HG03064 (cell line): ENCODE data around the gene TFDP1.
"Not testable (repeated sequence)": the region's sequence is repeated elsewhere in the genome, so short reads cannot be mapped to it uniquely, and the experiment has no call there.

Source experiments
- ATAC-seq: cut with Tn5 transposase; IDR thresholded peaks from one replicate; pipeline ENCODE4 v1.9.1; 2021; ENCODE audit warnings: low read depth; ENCODE audit not compliant: unreplicated experiment

The TFDP1 gene

GRCh38 chr13:113548778-113549621, 35.6 kb upstream of the TFDP1 start:
- ATAC-seq = no peak

GRCh38 chr13:113550453-113550852, 34.1 kb upstream of the TFDP1 start:
- no peak for ATAC-seq

- ATAC-seq = no peak
These were observed 33.2 kb upstream of the TFDP1 start for GRCh38 chr13:113551081-113552000.

GRCh38 chr13:113552079-113552478, 32.5 kb upstream of the TFDP1 start:
- ATAC-seq = no peak

- no peak for ATAC-seq
These were observed 31.6 kb upstream of the TFDP1 start for GRCh38 chr13:113552786-113553434.

- ATAC-seq = no peak
These were observed 30.8 kb upstream of the TFDP1 start for GRCh38 chr13:113553511-113554332.

DNA sequence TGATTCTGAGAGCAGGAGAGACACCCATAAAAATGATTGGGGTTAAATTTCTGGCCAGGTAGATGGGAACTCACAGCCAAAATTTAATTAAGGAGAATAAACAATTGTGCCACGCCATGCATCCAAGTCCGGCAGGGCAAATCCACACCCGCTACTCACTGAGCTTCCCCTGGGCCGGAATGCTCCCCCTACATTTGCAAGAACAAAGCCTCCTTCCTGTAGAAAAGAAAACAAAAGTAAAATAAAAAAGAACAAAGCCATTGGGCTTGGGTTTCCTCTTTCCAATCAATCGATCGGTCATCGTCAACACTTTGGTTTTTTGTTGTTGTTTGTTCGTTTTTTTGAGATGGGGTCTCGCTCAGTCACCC, 30.2 kb upstream of the TFDP1 start:
- ATAC-seq = no peak

GRCh38 chr13:113555141-113555540, 29.4 kb upstream of the TFDP1 start:
- no peak for ATAC-seq

DNA sequence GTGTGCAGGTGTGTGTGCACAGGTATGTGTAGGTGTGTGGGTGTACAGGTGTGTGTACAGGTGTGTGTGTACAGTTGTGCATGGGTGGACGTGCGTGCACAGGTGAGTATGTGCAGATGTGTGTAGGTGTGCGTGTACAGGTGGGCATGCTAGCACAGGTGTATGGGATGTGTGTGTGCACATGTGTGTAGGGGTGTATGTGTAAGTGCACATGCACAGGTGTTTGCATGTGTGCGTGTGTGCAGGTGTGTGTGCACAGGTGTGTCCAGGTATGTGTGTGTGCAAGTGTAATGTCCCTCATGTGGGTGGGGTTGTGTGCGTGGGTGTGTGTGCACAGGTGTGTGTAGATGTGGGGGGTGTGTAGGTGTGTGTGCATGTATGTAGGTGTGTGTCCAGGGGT, 27.5 kb upstream of the TFDP1 start:
- ATAC-seq = no peak

DNA sequence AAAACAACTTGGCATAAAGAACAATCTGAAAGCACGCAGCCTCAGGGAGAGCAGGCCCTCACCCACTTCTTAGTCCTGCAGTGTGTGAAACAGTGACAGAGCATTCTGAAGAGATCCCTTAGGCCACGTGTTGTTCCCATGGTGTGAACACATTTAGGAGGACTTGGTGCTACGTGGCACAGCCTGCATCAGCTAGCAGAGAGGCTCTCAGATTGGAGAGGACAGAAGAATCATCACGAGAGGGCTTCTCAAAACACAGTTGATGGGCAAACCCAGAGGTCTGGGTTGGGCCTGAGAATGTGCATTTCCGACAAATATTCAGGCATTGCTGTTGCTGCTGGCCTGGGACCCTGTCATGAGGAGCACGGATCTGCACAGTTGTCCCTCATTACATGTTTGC, 26.1 kb upstream of the TFDP1 start:
- ATAC-seq = no peak

- no peak for ATAC-seq
These were observed 25.5 kb upstream of the TFDP1 start for GRCh38 chr13:113559061-113559460.

DNA sequence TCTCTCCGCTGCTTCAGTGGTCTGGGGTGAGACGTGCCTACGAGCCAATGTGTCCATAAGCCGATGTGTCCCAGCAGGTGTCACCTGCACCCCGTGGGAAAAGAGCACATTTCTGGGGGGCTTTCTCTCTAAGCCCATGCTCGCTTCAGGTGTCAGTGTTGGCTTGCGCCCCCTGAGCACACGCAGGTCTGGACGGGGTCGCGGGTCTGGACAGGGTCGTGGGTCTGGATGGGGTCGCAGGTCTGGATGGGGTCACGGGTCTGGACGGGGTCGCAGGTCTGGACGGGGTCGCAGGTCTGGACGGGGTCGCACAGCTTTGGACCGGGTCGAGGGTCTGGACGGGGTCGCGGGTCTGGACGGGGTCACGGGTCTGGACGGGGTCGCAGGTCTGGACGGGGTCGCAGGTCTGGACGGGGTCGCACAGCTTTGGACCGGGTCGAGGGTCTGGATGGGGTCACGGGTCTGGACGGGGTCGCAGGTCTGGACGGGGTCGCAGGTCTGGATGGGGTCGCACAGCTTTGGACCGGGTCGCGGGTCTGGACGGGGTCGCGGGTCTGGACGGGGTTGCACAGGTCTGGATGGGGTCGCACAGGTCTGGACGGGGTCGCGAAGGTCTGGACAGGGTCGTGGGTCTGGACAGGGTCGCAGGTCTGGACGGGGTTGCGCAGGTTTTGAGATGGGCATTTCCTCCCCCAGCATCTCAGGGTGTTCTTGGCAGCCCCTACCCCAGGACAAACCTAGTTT, 24.5 kb upstream of the TFDP1 start:
- ATAC-seq = no peak

DNA sequence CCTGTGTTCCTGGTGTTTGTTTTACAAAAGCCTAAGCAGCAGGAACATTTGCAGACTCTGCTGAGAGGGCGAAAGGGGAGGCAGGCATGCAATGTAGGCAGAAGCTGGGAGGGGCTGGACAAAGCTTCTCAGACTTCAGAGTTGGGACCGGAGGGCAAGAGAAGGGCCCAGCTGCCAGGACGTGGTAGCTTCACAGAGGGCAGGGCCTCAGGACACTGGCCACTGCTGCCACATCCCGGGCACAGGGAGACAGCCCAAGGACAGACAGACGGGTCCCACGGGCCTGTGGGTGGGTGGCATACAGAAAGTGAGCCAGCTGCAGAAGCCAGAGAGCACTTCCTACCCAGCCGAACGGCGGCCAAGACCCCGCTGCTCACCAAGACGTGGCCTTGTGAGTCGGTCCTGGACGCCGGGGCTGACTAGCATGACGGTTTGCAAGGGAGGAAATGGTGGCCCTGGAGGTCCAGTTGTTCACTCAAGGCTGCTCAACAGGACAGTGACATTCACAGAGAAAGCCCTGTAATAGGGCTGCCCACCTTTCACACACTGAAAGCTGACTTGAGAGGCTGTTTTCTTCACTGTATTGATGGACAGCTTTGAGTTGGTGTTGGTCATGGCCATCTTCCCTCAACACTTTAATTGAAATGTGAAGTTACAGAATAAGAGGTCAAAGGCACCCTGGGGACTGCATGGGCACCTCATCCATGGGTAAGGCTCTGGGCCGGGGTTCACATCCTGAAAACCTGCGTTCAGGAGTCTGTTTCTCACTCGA, 23.7 kb upstream of the TFDP1 start:
- no peak for ATAC-seq

DNA sequence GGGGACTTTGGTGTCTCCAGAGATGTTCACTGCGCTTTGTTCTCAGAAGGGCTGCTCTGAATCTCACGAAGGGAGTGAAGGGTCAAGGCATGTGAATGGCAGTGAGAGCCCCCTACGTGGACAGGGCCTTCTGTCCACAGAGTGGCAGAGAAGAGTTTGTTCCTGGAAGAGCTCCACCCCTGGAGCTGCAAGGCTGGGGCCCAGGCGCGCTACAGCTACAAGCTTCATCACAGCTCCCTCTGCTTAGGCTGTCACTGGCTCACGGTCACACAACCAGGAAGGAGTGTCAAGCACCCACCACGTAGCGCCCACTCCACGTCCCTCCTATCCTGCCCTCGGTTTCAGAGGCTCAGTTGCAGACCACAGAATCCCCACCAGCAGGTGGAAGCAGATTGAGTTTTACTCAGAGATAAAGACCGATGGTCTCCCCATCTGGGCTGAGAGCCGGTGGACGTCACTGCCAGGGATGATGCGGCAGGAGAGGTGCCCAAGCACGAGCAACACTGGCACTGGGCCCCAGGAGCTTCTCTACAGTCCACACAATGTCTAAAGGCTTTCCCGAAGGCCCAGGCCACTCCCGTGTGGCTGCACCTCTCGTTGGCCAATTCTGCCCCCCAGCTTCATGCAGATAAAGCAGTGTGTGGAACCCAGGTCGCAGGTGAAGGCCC, 23.0 kb upstream of the TFDP1 start:
- no peak for ATAC-seq

- no peak for ATAC-seq
These were observed 22.3 kb upstream of the TFDP1 start for GRCh38 chr13:113562085-113562749.

DNA sequence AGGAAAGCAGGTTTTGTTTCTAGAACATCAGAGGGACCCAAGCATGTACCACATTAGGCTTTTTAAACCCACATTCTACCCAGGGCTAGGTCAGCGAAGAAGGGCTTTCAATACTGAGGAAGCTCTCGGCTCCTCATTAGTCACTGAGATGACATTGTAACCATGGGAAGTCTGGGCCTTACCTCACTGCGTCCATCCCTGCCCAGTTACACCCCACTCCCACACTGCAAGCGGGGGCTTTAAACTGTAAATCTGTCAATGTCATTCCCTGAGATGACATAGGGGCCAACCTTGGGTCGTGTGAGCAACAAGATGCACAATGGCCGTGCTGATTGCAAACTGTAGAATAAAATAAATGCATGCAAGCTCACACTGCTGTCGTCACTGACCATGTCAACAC, 21.7 kb upstream of the TFDP1 start:
- ATAC-seq = no peak

DNA sequence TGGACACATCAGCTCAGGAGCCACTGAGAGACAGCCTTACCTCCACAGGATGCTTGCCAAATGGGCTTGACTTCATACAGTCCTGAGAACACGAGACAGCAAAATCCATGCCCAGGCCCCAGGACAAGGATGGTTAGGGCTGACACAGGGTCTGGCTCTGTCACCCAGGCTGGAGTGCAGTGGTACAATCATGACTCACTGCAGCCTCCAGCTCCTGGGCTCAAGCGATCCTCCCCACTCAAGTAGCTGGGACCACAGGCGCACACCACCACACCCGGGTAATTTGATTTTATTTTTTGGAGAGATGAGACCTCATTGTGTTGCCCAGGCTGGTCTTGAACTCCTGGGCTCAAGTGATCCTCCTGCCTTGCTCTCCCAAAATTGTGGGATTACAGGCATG, 21.0 kb upstream of the TFDP1 start:
- not testable (repeated sequence) for ATAC-seq
